ENCODE results near the gene GP2.
"Not testable (repeated sequence)": the region's sequence is repeated elsewhere in the genome, so short reads cannot be mapped to it uniquely, and the experiment has no call there.

GP2 gene

DNA sequence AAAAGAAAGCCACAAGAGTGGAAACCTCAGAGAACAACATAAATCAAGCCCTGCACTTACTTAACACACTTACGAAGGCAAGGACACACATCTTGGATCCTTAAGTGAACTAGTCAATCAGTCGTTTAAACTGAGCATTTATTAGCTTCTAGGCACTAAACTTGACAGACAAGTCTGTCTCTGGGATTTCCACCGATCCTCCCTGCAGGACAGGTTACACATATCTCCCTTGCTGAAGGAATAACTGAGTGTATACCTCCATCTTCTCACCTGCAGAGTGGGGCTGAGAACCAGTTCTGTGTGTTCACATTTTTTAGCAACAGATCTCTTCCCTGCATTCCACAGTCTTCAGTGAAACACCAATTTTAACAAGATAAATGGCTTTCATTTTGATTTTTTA is 8.9 kb downstream of the GP2 start:
- Histone ChIP-seq H3K4me3 (ENCODE audit: insufficient read length, low read depth) (no peak overlapping the region), H3K9me3 (ENCODE audit: insufficient read depth, low read length) (no peaks in the 10 kb centered on the region), H3K27me3 (ENCODE audit: insufficient read depth, insufficient read length) (no peaks in the 10 kb centered on the region), H3K9ac (ENCODE audit: insufficient read length, low read depth) (no peak overlapping the region), H3K36me3 (ENCODE audit: insufficient read depth, insufficient read length, low read length) (no peaks in the 10 kb centered on the region), H3K4me1 (ENCODE audit: insufficient read depth, insufficient read length) (no peaks in the 10 kb centered on the region)
- DNase-seq (ENCODE audit: low read depth, low spot score): no peak
- no peak for TF ChIP-seq ZNF274 (IDR thresholded peaks at IDR 0.05; ENCODE audit: low read depth, low read length)
- TF ChIP-seq SUZ12 (IDR thresholded peaks at IDR 0.05; ENCODE audit: extremely low read depth, insufficient read depth, insufficient read length): no peak
- TF ChIP-seq YY1 (IDR thresholded peaks at IDR 0.05; ENCODE audit: insufficient read depth, insufficient read length): no peak

GRCh38 chr16:20318006-20318405 is 9.3 kb downstream of the GP2 start:
- H3K4me1 ChIP-seq (ENCODE audit: insufficient read depth, insufficient read length): no peaks in the 10 kb centered on the region
- TF ChIP-seq YY1 (IDR thresholded peaks at IDR 0.05; ENCODE audit: insufficient read depth, insufficient read length) (no peak), ZNF274 (IDR thresholded peaks at IDR 0.05; ENCODE audit: low read depth, low read length) (no peak)
- no peak overlapping the region for H3K9ac ChIP-seq (ENCODE audit: insufficient read length, low read depth)
- no peaks in the 10 kb centered on the region for H3K27me3 ChIP-seq (ENCODE audit: insufficient read depth, insufficient read length)
- H3K36me3 ChIP-seq (ENCODE audit: insufficient read depth, insufficient read length, low read length): no peaks in the 10 kb centered on the region
- no peak overlapping the region for H3K4me3 ChIP-seq (ENCODE audit: insufficient read length, low read depth)
- no peak for DNase-seq (ENCODE audit: low read depth, low spot score)
- no peaks in the 10 kb centered on the region for H3K9me3 ChIP-seq (ENCODE audit: insufficient read depth, low read length)

DNA sequence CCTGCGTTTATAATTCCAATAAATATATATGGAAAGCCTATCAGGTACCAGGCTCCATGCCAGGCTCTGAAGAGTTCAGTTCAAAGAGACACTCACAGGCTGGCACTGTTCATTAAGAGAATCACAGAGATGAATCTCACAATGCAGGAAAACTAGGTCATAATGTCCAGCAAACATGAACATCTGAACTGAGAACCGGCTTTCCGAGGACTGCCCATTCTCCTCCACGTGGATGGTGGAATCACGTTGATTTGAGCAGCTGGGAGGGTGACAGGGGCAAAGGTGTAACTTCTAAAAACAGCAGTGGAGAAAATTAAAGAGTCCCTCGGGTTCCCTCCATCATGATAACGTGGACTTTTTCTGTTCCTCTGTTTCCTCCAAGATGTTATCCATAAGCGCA is 10.2 kb downstream of the GP2 start:
- H3K9ac ChIP-seq (ENCODE audit: insufficient read length, low read depth): no peak overlapping the region
- no peak overlapping the region for H3K4me3 ChIP-seq (ENCODE audit: insufficient read length, low read depth)
- no peaks in the 10 kb centered on the region for H3K4me1 ChIP-seq (ENCODE audit: insufficient read depth, insufficient read length)
- no peaks in the 10 kb centered on the region for H3K36me3 ChIP-seq (ENCODE audit: insufficient read depth, insufficient read length, low read length)
- no peaks in the 10 kb centered on the region for H3K27me3 ChIP-seq (ENCODE audit: insufficient read depth, insufficient read length)
- no peaks in the 10 kb centered on the region for H3K9me3 ChIP-seq (ENCODE audit: insufficient read depth, low read length)
- TF ChIP-seq ZNF274 (IDR thresholded peaks at IDR 0.05; ENCODE audit: low read depth, low read length): no peak
- no peak for TF ChIP-seq SUZ12 (IDR thresholded peaks at IDR 0.05; ENCODE audit: extremely low read depth, insufficient read depth, insufficient read length)
- TF ChIP-seq YY1 (IDR thresholded peaks at IDR 0.05; ENCODE audit: insufficient read depth, insufficient read length): no peak
- DNase-seq (ENCODE audit: low read depth, low spot score): no peak

DNA sequence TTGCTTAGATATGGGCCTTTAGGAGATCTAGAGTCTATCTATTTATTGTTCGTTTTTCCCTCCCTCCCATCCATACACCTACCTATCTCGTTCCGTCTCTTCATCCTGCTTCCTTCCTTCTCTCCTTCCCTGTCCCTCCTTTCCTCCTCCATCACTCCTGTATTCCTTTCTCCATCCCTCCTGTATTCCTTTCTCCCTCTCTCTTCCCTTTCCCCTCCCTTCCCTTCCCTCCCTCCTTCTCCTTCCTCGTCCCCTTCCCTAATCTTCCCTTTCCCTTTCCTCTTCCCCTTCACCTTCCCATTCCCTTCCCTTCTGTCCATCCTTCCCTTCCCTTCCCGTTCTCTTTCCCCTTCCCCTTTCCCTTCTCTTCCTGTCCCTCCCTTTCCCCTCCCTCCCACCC is 10.6 kb downstream of the GP2 start:
- Histone ChIP-seq H3K36me3 (ENCODE audit: insufficient read depth, insufficient read length, low read length) (no peaks in the 10 kb centered on the region), H3K27me3 (ENCODE audit: insufficient read depth, insufficient read length) (no peaks in the 10 kb centered on the region)
- TF ChIP-seq YY1 (IDR thresholded peaks at IDR 0.05; ENCODE audit: insufficient read depth, insufficient read length) (no peak), SUZ12 (IDR thresholded peaks at IDR 0.05; ENCODE audit: extremely low read depth, insufficient read depth, insufficient read length) (no peak), ZNF274 (IDR thresholded peaks at IDR 0.05; ENCODE audit: low read depth, low read length) (no peak)

GRCh38 chr16:20315764-20316163 is 11.5 kb downstream of the GP2 start:
- Histone ChIP-seq H3K4me1 (ENCODE audit: insufficient read depth, insufficient read length) (no peaks in the 10 kb centered on the region), H3K9ac (ENCODE audit: insufficient read length, low read depth) (no peak overlapping the region), H3K27me3 (ENCODE audit: insufficient read depth, insufficient read length) (no peaks in the 10 kb centered on the region), H3K9me3 (ENCODE audit: insufficient read depth, low read length) (peaks cover 10% of the 10 kb centered on the region; the same call in 1 of the 2 replicates), H3K4me3 (ENCODE audit: insufficient read length, low read depth) (no peak overlapping the region), H3K36me3 (ENCODE audit: insufficient read depth, insufficient read length, low read length) (no peaks in the 10 kb centered on the region)
- no peak for TF ChIP-seq ZNF274 (IDR thresholded peaks at IDR 0.05; ENCODE audit: low read depth, low read length)
- TF ChIP-seq YY1 (IDR thresholded peaks at IDR 0.05; ENCODE audit: insufficient read depth, insufficient read length): no peak
- TF ChIP-seq SUZ12 (IDR thresholded peaks at IDR 0.05; ENCODE audit: extremely low read depth, insufficient read depth, insufficient read length): no peak
- DNase-seq (ENCODE audit: low read depth, low spot score): no peak

More for the DNA sequence above, 10.6 kb downstream of the GP2 start:
- no peak overlapping the region for H3K4me3 ChIP-seq (ENCODE audit: insufficient read length, low read depth)
- H3K4me1 ChIP-seq (ENCODE audit: insufficient read depth, insufficient read length): no peaks in the 10 kb centered on the region
- no peak for DNase-seq (ENCODE audit: low read depth, low spot score)
- H3K9me3 ChIP-seq (ENCODE audit: insufficient read depth, low read length): peaks cover 2% of the 10 kb centered on the region; the same call in 1 of the 2 replicates
- no peak overlapping the region for H3K9ac ChIP-seq (ENCODE audit: insufficient read length, low read depth)

- DNase-seq (ENCODE audit: low read depth, low spot score): no peak
- no peak overlapping the region for H3K9ac ChIP-seq (ENCODE audit: insufficient read length, low read depth)
- no peak for TF ChIP-seq YY1 (IDR thresholded peaks at IDR 0.05; ENCODE audit: insufficient read depth, insufficient read length)
- TF ChIP-seq SUZ12 (IDR thresholded peaks at IDR 0.05; ENCODE audit: extremely low read depth, insufficient read depth, insufficient read length): no peak
- no peak for TF ChIP-seq ZNF274 (IDR thresholded peaks at IDR 0.05; ENCODE audit: low read depth, low read length)
- H3K4me1 ChIP-seq (ENCODE audit: insufficient read depth, insufficient read length): no peaks in the 10 kb centered on the region
- H3K9me3 ChIP-seq (ENCODE audit: insufficient read depth, low read length): peaks cover 10% of the 10 kb centered on the region; the same call in 1 of the 2 replicates
- no peak overlapping the region for H3K4me3 ChIP-seq (ENCODE audit: insufficient read length, low read depth)
- H3K36me3 ChIP-seq (ENCODE audit: insufficient read depth, insufficient read length, low read length): no peaks in the 10 kb centered on the region
- no peaks in the 10 kb centered on the region for H3K27me3 ChIP-seq (ENCODE audit: insufficient read depth, insufficient read length)
These were observed 12.7 kb downstream of the GP2 start for GRCh38 chr16:20314575-20314974.

- Histone ChIP-seq H3K27me3 (ENCODE audit: insufficient read depth, insufficient read length) (no peaks in the 10 kb centered on the region), H3K4me3 (ENCODE audit: insufficient read length, low read depth) (no peak overlapping the region), H3K36me3 (ENCODE audit: insufficient read depth, insufficient read length, low read length) (no peaks in the 10 kb centered on the region), H3K4me1 (ENCODE audit: insufficient read depth, insufficient read length) (no peaks in the 10 kb centered on the region), H3K9me3 (ENCODE audit: insufficient read depth, low read length) (peaks cover 10% of the 10 kb centered on the region; the same call in 1 of the 2 replicates), H3K9ac (ENCODE audit: insufficient read length, low read depth) (no peak overlapping the region)
- no peak for DNase-seq (ENCODE audit: low read depth, low spot score)
- no peak for TF ChIP-seq ZNF274 (IDR thresholded peaks at IDR 0.05; ENCODE audit: low read depth, low read length)
These were observed 13.6 kb downstream of the GP2 start for GRCh38 chr16:20313741-20314140.

- not testable (repeated sequence) for H3K9ac ChIP-seq (ENCODE audit: insufficient read length, low read depth); DNase-seq (ENCODE audit: low read depth, low spot score); H3K9me3 ChIP-seq (ENCODE audit: insufficient read depth, low read length); H3K27me3 ChIP-seq (ENCODE audit: insufficient read depth, insufficient read length); H3K4me1 ChIP-seq (ENCODE audit: insufficient read depth, insufficient read length); H3K36me3 ChIP-seq (ENCODE audit: insufficient read depth, insufficient read length, low read length); H3K4me3 ChIP-seq (ENCODE audit: insufficient read length, low read depth)
These were observed 14.7 kb downstream of the GP2 start for GRCh38 chr16:20312536-20313095.
